Upper lobe of left lung (tissue), 4 donors: ENCODE data around the gene PTPRC.
A peak's percentile ranks its signal among the peaks of the same experiment; 100 is the strongest.

ENCODE experiments used
- CTCF ChIP-seq, 6 experiments: fragments of 450-650 bp in 4 of 6; fragments of 200-600 bp in 2 of 6; sonication (generic) in 2 of 6; IDR thresholded peaks; one replicate each; pipeline ENCODE4 v1.5.1; 2016 to 2019; ENCODE audit warnings: antibody characterized with exemption in 6 of 6
- EP300 ChIP-seq, 4 donors: sonication (generic); formaldehyde crosslinking; IDR thresholded peaks; one replicate each; pipeline ENCODE4 v1.5.1; 2017; ENCODE audit warnings: antibody characterized with exemption in 4 of 4, control low read depth in 2 of 4
- POLR2A ChIP-seq, 4 donors: fragments of 450-650 bp; IDR thresholded peaks; one replicate each; pipeline ENCODE4 v1.5.1; 2016 to 2017; ENCODE audit warnings: antibody characterized with exemption in 4 of 4, mild to moderate bottlenecking in 2 of 4
- POLR2AphosphoS5 ChIP-seq, 2 donors: sonication (generic); formaldehyde crosslinking; IDR thresholded peaks; one replicate each; pipeline ENCODE4 v1.5.1; 2017; ENCODE audit warnings: antibody characterized with exemption in 2 of 2

DNA sequence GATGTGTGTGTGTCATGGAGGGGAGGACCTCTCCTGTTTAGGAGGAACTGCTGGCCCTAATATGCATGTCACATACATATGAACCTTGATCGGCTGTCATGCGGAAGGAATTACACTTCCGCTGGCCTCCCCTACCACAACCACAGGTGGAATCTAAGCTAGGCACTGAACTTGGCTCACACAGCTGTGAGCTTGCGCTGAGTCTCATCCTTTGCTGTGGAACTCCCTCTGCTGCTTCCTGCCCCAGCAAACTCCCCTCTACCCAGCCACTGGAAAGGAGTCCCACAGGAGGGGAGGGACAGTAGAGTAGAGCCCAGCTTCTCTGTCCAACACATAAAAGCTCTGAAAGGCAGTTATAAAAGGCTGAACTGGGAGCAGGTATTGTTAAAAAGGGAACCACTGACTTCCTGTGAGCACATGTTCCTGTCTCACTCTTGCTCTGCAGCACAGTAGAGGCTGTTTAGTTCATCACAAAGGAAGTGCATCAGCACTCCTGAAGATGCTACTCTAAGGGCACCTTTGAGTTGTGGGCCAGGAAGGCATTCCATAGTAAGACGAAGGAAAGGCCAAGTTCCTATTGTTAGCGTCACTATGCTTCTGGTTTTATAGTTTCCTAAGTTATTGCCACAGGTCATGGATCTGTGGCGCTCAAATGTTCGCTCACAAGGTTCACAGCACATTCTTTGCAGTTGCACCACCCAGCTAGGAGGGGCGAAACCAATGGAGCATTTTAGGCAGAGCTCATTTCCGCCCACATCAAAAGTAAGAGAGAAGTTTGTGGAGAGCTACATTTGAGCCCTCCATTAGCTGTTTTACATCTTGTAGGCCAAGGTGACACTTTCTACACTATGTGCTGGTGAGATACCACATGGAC is 17.7 kb upstream of the PTPRC start:
- TF ChIP-seq CTCF (IDR thresholded peaks at IDR 0.05) (no peak), POLR2AphosphoS5 (IDR thresholded peaks at IDR 0.05) (peak in 1 of 2 donors; percentile 14), POLR2A (IDR thresholded peaks at IDR 0.05) (peak in 1 of 4 donors; percentile 31), EP300 (IDR thresholded peaks at IDR 0.05) (no peak)
